Jurkat, Clone E6-1 (cell line): ENCODE results near the gene FBLIM1.

ENCODE experiments used
- DNase-seq: peaks from one replicate; pipeline ENCODE4 v3.0.0-alpha.2; 2011; ENCODE audit warnings: low read depth, low spot score
- H3K4me3 ChIP-seq: 2 replicates; pipeline ENCODE4 v1.5.1; 2011; ENCODE audit warnings: mild to moderate bottlenecking, low read length, control low read depth, moderate library complexity

FBLIM1 gene

GRCh38 chr1:15728937-15729657, 29.5 kb upstream of the FBLIM1 start:
- no peak overlapping the region for H3K4me3 ChIP-seq
- no peak for DNase-seq

DNA sequence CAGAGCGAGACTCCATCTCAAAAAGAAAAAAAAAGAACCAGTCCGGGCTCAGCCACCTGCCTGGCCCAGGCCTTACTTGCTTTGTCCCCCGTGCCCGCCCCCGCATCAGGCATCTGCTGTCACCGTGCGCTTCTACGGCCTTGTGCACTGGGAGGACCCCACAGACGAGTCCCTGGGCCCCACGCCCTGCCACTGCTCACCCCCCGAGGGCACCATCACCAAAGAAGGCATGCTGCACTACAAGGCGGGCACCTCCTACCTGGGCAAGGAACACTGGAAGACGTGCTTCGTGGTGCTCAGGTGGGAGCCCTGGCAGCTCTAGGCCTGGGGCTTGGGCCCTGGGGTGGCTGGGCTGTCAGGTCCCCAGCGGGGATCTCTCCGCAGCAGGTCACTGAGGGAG, 28.2 kb upstream of the FBLIM1 start:
- no peak overlapping the region for H3K4me3 ChIP-seq
- DNase-seq = no peak

DNA sequence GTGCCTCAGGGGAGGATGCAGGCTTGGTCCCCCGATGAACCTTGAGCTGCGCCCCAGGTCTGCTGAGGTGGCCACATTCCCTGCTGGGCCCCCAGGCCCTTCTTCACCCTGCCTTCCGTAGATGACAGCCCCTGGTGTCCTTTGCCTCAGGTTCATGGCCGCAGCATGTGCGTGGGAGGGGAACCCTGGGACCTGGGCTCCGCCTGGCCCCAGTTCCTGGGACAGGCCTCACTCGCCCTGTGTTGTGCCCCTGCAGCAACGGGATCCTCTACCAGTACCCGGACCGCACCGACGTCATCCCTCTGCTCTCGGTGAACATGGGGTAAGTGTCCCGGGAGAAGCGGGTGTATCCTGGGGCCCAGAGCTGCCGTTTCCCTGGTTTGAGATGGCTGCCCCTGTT, 27.7 kb upstream of the FBLIM1 start:
- H3K4me3 ChIP-seq = no peak overlapping the region
- DNase-seq = no peak

DNA sequence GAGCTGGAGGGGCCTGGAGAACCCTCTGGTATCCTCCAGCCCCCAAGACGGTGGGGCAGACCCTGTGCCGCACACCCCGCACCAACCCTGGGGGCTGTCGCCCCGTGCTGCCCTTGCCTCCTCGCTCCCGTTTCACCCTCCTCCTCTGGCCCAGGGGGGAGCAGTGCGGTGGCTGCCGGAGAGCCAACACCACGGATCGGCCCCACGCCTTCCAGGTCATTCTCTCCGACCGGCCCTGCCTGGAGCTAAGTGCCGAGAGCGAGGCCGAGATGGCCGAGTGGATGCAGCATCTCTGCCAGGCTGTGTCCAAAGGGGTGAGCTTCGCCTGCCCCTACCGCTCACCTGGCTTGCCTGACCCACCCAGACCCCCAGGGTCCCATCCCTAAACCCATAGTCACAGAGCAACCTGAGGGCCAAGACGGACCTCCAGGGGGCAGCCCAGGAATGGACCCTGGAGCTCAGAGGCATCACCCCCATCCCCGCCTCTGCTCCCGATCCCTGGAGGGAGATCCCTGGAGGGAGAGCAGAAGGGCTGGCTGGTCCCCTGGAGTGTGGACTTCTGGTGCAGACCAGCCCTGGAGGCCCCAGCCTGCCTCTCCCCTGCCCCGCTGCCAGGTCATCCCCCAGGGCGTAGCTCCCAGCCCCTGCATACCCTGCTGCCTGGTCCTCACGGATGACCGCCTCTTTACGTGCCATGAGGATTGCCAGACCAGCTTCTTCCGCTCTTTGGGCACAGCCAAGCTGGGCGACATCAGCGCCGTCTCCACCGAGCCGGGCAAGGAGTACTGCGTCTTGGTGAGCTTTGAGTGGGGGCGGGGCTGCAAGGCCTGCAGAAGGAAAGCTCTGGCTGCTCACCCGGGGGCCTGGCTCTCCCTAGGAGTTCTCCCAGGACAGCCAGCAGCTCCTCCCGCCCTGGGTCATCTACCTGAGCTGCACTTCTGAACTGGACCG, 26.6 kb upstream of the FBLIM1 start:
- no peak overlapping the region for H3K4me3 ChIP-seq
- no peak for DNase-seq

DNA sequence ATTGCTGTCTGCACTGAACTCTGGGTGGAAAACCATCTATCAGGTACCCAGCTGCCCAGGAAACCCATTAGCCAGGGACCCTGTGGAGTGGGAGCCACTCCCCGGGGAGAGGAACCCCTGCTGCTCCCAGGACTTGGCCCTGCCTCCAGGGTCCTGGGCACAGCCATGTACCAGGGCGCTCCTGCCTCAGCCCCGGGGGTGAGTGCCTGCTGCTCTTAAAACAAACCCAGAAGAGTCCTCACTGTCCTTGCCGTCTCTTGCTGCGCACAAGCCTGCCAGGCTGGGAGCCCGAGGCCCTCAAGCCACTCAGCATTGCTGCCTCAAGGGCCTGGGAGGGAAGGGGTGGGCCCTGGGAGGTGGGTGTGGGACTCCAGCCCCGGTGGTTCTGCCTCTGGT, 25.9 kb upstream of the FBLIM1 start:
- DNase-seq = no peak
- no peak overlapping the region for H3K4me3 ChIP-seq

DNA sequence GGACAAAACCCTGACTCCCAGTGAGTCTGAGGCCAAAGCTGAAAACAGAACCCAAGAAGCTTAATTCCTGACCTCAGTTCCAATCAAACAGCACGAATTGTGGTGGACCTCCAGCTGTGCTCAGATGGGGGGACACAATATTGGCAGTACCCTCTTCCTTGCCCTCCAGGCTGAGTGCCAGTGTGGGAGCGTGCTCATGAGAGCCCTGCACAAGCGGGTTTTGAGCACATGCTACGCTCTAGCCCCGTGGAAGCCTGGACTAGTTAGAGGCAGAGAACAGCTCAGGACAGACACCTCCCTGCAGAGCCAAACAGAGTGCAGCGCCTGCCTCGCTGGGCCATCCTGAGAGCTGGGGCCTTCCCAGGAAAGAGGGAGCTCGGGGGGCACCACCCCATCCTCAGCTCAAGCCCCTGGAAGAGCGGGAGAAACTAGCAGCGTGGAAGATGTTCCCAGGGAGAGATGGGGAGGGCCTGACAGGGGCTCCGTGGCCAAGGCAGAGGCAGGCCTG, 25.3 kb upstream of the FBLIM1 start:
- no peak overlapping the region for H3K4me3 ChIP-seq
- no peak for DNase-seq

GRCh38 chr1:15733726-15734226, 24.8 kb upstream of the FBLIM1 start:
- H3K4me3 ChIP-seq = no peak overlapping the region
- no peak for DNase-seq

- DNase-seq = no peak
- no peak overlapping the region for H3K4me3 ChIP-seq
These were observed 24.3 kb upstream of the FBLIM1 start for GRCh38 chr1:15734296-15734695.

DNA sequence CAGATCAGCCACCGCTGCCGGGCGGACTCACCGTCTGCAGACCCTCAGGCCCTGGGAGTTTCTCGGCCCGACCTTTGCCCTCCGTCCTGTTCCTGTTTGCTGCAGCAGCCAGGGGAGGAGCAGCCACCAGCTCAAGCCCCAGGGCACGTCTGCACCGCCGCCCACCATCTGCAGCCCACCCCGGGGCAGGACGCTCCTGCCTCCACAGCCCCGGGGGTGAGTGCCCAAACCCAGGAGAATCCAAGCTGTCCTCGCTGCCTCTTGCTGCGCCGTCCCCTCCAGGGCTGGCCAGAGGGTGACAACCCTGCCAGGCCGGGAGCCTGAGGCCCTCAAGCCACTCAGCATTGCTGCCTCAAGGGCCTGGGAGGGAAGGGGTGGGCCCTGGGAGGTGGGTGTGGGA, 23.7 kb upstream of the FBLIM1 start:
- no peak overlapping the region for H3K4me3 ChIP-seq

DNA sequence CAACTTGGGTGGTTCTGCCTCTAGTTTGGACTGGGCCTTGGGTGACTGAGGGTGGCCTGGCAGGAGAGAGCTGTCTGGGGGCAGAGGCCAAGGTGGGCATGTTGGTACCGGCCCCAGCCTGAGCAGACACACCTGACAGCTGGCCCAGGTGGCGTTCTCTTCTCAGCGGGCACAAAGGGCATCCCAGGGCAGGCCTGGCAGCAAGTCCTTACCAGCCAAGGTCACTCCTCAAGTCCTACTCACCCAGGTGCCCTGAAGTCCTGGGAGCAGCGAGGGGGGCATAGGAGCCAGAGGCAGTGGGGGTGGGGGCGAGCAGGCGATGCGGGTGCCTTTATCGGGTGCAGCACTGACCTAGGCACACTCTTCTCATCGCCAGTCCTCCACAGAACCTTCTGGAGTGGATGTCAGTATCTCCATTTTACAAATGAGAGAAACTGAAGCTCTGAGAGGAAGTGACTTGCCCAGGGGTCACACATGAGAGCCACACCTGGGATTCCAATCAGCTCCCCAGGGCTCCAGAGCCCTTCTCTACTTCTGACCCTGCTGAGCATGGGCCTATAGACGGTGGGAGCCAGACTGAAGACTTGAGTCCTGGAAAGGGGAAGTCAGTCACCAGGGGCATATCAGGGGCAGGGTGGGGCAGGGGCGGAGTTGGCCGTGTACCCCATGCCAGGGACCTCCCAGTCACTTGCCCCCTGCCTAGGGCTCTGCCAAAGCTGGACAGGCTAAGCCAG, 23.1 kb upstream of the FBLIM1 start:
- DNase-seq = no peak
- no peak overlapping the region for H3K4me3 ChIP-seq

More for the DNA sequence above, 23.7 kb upstream of the FBLIM1 start:
- DNase-seq = no peak

DNA sequence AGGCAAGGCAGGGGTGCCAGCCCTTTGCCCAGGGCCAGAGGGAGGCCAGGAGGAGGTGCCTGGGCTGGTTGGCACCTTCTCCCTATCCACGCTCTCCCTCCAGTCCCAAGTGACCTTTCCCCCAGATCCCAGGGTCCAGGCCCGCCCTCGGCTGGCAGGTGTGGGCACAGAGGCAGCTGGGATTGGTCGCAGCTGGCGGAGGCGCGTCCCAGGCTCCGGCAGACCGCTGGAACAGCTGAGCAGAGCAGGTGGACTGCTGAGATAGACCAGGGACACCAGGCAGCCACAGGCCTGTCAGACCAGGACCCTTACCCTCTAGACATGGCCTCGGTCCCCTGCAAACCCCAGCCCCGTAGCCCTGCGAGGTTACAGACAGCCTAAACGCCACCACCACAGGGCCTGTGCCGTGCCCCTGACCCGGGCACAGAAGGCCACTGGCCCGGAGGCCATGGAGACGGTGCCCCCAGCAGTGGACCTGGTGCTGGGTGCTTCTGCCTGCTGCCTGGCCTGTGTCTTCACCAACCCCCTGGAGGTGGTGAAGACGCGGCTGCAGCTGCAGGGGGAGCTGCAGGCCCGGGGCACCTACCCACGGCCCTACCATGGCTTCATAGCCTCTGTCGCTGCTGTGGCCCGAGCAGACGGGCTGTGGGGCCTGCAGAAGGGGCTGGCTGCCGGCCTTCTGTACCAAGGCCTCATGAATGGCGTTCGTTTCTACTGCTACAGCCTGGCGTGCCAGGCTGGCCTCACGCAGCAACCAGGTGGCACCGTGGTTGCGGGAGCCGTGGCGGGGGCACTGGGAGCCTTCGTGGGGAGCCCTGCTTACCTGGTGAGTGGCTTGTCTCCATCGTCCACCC, 22.3 kb upstream of the FBLIM1 start, which contains the start of gene SLC25A34:
Gene SLC25A34 (plus strand): TSS at position 221 of the 854 bp plus-strand sequence. CDS start 228 bp downstream, at position 449.
- DNase-seq = no peak
- no peak within 1 kb of the TSS for H3K4me3 ChIP-seq

GRCh38 chr1:15736892-15737261, 21.7 kb upstream of the FBLIM1 start:
- DNase-seq = no peak
- H3K4me3 ChIP-seq = no peak overlapping the region

DNA sequence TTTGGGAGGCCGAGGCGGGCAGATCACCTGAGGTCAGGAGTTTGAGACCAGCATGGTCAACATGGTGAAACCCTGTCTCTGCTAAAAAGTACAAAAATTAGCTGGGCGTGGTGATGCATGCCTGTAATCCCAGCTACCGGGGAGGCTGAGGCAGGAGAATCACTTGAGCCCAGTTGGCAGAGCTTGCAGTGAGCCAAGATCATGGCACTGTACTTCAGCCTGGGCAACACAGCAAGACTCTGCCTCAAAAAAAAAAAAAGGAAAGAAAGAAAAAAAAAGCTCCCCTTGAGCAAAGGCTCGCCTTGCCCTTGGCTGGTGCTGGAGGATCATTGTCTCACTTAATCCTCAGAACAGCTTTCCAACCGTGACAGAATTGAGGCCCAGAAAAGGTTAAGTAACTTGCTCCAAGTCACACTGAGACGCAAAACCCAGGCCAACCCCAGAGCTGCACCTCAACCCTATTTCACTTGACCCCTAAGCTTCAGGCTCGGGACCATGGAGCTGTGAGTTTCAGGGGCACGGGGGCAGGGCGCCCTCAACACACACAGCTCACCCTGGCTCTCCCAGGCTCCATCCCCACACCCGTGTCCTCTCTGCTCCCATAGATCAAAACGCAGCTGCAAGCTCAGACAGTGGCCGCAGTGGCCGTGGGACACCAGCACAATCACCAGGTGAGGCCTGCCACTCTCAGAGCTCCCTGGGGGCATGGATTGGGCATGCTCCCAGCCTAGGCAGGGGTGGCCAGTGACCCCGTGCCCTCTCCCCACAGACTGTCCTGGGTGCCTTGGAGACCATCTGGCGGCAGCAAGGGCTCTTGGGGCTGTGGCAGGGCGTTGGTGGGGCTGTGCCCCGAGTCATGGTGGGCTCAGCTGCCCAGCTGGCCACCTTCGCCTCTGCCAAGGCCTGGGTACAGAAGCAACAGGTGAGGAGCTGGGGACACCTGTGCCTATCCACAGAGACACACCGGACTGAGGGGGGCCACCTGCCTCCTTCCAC, 21.0 kb upstream of the FBLIM1 start:
- no peak overlapping the region for H3K4me3 ChIP-seq
- no peak for DNase-seq

DNA sequence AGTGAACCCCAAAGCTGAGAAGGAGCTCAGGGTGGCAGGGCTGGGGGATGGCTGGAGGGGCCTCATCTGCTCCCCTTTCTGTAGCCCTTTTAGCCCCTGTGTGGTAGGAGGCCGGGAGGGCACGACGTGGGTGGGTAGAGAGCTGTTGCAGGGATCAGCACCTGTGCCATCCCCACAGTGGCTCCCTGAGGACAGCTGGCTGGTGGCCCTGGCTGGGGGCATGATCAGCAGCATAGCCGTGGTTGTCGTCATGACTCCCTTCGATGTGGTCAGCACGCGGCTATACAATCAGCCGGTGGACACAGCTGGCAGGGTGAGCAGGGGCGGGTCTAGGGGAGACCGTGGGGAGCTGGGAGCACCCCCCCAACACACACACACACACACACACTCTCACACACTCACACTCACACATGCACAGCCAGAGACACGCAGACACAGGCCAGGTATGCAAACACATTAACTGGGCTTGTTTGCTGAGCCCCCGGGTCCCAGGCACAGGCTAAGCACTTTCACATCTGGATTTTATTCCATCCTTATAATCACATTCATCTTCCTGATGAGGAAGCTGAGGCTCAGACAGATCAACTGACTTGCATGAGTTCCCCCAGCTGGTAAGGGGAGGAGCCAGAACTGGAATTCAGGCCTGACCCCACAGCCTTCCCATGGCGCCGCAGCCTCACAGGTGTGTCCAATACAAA, 20.0 kb upstream of the FBLIM1 start:
- no peak for DNase-seq
- no peak overlapping the region for H3K4me3 ChIP-seq

DNA sequence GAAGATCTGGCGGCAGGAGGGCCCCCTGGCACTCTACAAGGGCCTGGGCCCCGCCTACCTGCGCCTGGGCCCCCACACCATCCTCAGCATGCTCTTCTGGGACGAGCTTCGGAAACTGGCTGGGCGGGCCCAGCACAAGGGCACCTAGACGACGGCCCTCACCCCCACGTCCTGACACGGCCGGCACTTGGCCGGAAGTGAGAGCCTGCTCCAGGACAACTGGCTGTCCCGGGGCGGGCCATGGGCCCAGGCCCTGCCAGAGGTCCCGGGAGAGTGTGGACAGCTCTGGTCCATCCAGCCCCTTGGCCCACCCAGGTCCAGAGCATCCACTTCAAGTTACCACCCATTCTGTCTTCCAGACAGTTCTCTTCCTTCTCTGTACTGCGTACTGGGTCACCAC, 19.3 kb upstream of the FBLIM1 start:
- H3K4me3 ChIP-seq = no peak overlapping the region
- no peak for DNase-seq

DNA sequence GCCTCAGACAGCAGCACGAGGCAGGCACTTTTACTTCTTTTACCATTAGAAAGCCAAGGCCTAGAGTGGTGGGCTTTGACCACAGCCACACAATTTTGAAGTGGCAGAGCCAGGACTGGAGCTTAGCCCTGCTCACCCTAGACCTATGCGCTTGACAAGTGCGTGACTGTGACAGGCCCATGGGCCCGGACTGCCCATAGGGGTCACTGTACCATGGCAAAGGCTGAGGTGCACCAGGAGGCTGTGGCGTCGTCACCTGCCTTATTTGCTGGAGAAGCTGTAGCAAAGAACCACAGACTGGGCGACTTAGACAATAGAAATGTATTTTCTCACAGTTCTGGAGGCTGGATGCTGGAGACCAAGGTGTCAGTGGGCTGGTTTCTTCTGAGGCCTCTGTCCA, 18.9 kb upstream of the FBLIM1 start:
- DNase-seq = no peak

More for the DNA sequence above, 18.9 kb upstream of the FBLIM1 start:
- no peak overlapping the region for H3K4me3 ChIP-seq
